Neural cell (in vitro differentiated cells): ENCODE results near the gene JAZF1.
"Not testable (repeated sequence)": the region's sequence is repeated elsewhere in the genome, so short reads cannot be mapped to it uniquely, and the experiment has no call there.

ENCODE experiments used
- CTCF ChIP-seq: fragments of 450-650 bp; IDR thresholded peaks from 2 replicates; pipeline ENCODE4 v1.5.1; 2014; ENCODE audit warnings: antibody characterized with exemption, mild to moderate bottlenecking, moderate library complexity; ENCODE audit not compliant: poor library complexity, severe bottlenecking
- EP300 ChIP-seq: fragments of 450-650 bp; conservative IDR thresholded peaks from 2 replicates; pipeline ENCODE4 v1.6.1; 2014; ENCODE audit warnings: antibody characterized with exemption, mild to moderate bottlenecking, moderate library complexity; ENCODE audit not compliant: poor library complexity, severe bottlenecking
- EZH2 ChIP-seq: fragments of 200-600, 300-800 bp; shearing (Covaris generic), sonication (generic); IDR thresholded peaks from 2 replicates; pipeline ENCODE4 v1.6.1; 2014; ENCODE audit warnings: antibody characterized with exemption, low read length, borderline replicate concordance, mild to moderate bottlenecking; ENCODE audit not compliant: insufficient read depth, poor library complexity, severe bottlenecking
- MXI1 ChIP-seq: fragments of 450-650 bp; conservative IDR thresholded peaks from 2 replicates; pipeline ENCODE4 v1.6.1; 2014; ENCODE audit warnings: antibody characterized with exemption, mild to moderate bottlenecking; ENCODE audit not compliant: poor library complexity, severe bottlenecking
- POLR2AphosphoS5 ChIP-seq: IDR thresholded peaks from 2 replicates; pipeline ENCODE4 v1.6.1; 2012
- RAD21 ChIP-seq: fragments of 450-650 bp; conservative IDR thresholded peaks from 2 replicates; pipeline ENCODE4 v1.6.1; 2014; ENCODE audit warnings: antibody characterized with exemption, mild to moderate bottlenecking, moderate library complexity
- REST ChIP-seq: IDR thresholded peaks from 2 replicates; pipeline ENCODE4 v1.6.1; 2012; ENCODE audit warnings: borderline replicate concordance
- SMC3 ChIP-seq: fragments of 450-650 bp; conservative IDR thresholded peaks from 2 replicates; pipeline ENCODE4 v1.6.1; 2014; ENCODE audit warnings: antibody characterized with exemption, mild to moderate bottlenecking, moderate library complexity; ENCODE audit not compliant: poor library complexity
- TAF1 ChIP-seq: IDR thresholded peaks from 2 replicates; pipeline ENCODE4 v1.6.1; 2012; ENCODE audit warnings: low read depth

- TF ChIP-seq CTCF, EP300, EZH2, POLR2AphosphoS5, REST, RAD21, TAF1, SMC3, MXI1: not testable (repeated sequence)
These were observed 293.9 kb downstream of the JAZF1 start for GRCh38 chr7:27886710-27887109.
